HUES6 (cell line): ENCODE data around the gene NR2F1-AS1.
"Not testable (repeated sequence)": the region's sequence is repeated elsewhere in the genome, so short reads cannot be mapped to it uniquely, and the experiment has no call there.

Experiments used
- H3K27ac ChIP-seq: 2 replicates; pipeline ENCODE4 v1.7.0; 2013; ENCODE audit warnings: low read depth, mild to moderate bottlenecking, low read length, inconsistent platforms
- H3K27me3 ChIP-seq: 2 replicates; pipeline ENCODE4 v1.6.1; 2013; ENCODE audit warnings: low read length; ENCODE audit not compliant: control insufficient read depth, insufficient read depth
- H3K36me3 ChIP-seq: 2 replicates; pipeline ENCODE4 v1.6.1; 2013; ENCODE audit warnings: low read length; ENCODE audit not compliant: control insufficient read depth, insufficient read depth
- H3K4me1 ChIP-seq: 2 replicates; pipeline ENCODE4 v1.6.1; 2013; ENCODE audit warnings: low read length; ENCODE audit not compliant: control insufficient read depth, insufficient read depth
- H3K4me3 ChIP-seq: 2 replicates; pipeline ENCODE4 v1.5.1; 2013; ENCODE audit warnings: low read depth, low read length
- H3K9ac ChIP-seq: one replicate; pipeline ENCODE4 v1.6.1; 2013; ENCODE audit warnings: mild to moderate bottlenecking, low read length
- H3K9me3 ChIP-seq: 2 replicates; pipeline ENCODE4 v1.6.1; 2013; ENCODE audit warnings: low read depth, low read length; ENCODE audit not compliant: control insufficient read depth, insufficient read depth

Gene NR2F1-AS1

DNA sequence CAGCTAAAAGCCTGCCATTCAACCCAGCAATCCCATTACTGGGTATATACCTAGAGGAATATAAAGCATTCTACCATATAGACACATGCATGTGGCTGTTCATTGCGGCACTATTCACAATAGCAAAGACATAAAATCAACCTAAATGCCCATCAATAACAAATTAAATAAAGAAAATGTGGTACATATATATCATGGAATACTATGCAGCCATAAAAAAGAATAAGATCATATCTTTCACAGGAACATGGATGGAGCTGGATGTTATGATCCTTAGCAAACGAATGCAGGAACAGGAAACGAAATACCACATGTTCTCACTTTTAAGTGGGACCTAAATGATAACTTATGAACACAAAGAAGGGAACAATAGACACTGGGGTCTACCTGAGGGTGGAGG is 59.2 kb downstream of the NR2F1-AS1 start:
- peaks cover 16% of the 10 kb centered on the region for H3K9me3 ChIP-seq
- not testable (repeated sequence) for H3K27ac ChIP-seq, H3K4me3 ChIP-seq, H3K27me3 ChIP-seq, H3K9ac ChIP-seq, H3K36me3 ChIP-seq, H3K4me1 ChIP-seq

DNA sequence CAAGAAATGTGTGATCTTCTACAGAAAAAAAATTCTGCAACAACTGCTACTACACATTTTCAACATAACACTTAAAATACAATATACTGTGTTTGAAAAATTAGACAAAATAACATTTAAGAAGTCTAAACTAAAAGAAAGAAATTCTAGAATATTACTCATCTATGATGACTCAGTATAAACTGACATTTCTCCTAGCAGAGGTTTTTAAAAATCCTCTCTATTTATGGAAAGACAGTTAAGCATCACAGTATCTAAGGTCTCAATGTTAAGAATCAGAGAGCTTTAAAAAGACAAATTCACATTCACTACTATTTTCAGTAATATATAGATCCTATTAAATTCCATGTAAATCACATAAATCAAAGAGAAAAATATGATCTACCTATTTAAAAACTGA is 61.3 kb downstream of the NR2F1-AS1 start:
- Histone ChIP-seq H3K9ac (no peak overlapping the region), H3K27me3 (no peaks in the 10 kb centered on the region), H3K36me3 (no peaks in the 10 kb centered on the region), H3K4me1 (no peaks in the 10 kb centered on the region), H3K9me3 (peaks cover 16% of the 10 kb centered on the region), H3K27ac (no peak overlapping the region), H3K4me3 (no peak overlapping the region)

DNA sequence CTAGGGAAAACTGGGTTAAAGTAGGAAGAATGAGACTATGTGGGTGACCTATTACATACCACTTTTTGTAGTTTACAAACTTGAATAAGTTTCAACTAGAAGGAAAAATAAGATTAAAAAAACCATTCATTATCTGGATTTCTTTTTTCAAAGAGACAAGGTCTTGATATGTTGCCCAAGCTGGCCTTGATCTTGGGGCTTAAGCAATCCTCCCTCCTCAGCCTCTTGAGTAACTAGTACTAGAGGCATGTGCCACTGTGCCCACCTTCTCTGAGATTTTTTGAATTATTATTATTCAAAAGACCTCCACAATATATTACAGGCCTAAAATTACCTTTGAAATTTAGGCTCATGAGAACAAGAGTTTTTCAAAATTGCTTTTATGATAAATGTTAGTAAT is 63.2 kb downstream of the NR2F1-AS1 start:
- H3K9ac ChIP-seq = no peak overlapping the region
- H3K27ac ChIP-seq = no peak overlapping the region
- no peak overlapping the region for H3K4me3 ChIP-seq
- H3K36me3 ChIP-seq = no peaks in the 10 kb centered on the region
- H3K27me3 ChIP-seq = no peaks in the 10 kb centered on the region
- peaks cover 7% of the 10 kb centered on the region for H3K9me3 ChIP-seq
- no peaks in the 10 kb centered on the region for H3K4me1 ChIP-seq

DNA sequence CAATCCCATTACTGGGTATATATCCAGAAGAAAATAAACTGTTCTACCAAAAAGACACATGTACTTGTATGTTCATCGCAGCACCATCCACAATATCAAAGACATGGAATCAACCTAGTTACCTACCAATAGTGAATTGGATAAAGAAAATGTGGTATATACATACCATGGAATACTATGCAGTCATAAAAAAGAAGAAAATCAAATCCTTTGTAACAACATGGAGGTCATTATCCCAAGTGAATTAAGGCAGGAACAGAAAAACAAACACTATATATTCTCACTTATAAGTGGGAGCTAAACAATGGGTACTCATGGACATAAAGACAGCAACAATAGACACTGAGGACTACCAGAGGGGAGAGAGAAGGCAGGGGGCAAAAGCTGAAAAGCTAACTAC is 67.7 kb downstream of the NR2F1-AS1 start:
- H3K27ac ChIP-seq = no peak overlapping the region

DNA sequence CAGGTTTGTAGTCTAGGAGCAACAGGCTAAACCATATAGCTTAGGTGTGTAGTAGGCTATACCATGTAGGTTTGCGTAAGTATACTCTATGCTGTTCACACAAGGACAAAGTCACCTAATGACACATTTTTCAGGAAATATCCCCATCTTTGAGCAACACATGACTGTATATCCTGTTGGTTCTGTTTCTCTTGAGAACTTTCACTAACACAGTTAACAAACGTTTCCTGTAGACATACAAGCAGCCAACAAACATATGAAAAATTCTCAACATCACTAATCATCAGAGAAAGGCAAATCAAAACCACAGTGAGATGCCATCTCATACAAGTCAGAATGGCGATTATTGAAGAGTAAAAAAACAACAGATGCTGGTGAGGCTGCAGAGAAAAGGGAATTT is 68.2 kb downstream of the NR2F1-AS1 start:
- Histone ChIP-seq H3K36me3 (no peaks in the 10 kb centered on the region), H3K27me3 (no peaks in the 10 kb centered on the region), H3K9ac (no peak overlapping the region), H3K9me3 (no peaks in the 10 kb centered on the region), H3K27ac (no peak overlapping the region), H3K4me3 (no peak overlapping the region), H3K4me1 (no peaks in the 10 kb centered on the region)

More for the DNA sequence above, 67.7 kb downstream of the NR2F1-AS1 start:
- Histone ChIP-seq H3K4me1 (no peaks in the 10 kb centered on the region), H3K9ac (no peak overlapping the region), H3K9me3 (no peaks in the 10 kb centered on the region), H3K36me3 (no peaks in the 10 kb centered on the region), H3K27me3 (no peaks in the 10 kb centered on the region), H3K4me3 (no peak overlapping the region)

DNA sequence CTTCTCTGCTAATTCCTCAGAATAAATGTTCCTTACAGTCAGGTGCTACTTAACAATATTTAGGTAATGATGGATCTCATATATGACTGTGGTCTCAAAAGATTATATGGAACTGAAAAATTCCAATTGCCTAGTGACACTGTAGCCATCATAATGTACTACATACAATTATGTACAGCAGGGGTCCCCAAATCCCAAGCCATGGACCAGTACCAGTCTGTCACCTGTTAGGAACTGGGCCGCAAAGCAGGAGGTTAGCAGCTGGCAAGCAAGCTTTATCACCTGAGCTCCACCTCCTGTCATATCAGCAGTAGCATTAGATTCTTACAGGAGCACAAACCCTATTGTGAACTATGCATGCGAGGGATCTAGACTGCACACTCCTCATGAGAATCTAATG is 69.6 kb downstream of the NR2F1-AS1 start:
- H3K9ac ChIP-seq = no peak overlapping the region
- H3K27me3 ChIP-seq = no peaks in the 10 kb centered on the region
- H3K9me3 ChIP-seq = no peaks in the 10 kb centered on the region
- no peak overlapping the region for H3K27ac ChIP-seq
- H3K4me1 ChIP-seq = no peaks in the 10 kb centered on the region
- H3K4me3 ChIP-seq = no peak overlapping the region
- no peaks in the 10 kb centered on the region for H3K36me3 ChIP-seq

DNA sequence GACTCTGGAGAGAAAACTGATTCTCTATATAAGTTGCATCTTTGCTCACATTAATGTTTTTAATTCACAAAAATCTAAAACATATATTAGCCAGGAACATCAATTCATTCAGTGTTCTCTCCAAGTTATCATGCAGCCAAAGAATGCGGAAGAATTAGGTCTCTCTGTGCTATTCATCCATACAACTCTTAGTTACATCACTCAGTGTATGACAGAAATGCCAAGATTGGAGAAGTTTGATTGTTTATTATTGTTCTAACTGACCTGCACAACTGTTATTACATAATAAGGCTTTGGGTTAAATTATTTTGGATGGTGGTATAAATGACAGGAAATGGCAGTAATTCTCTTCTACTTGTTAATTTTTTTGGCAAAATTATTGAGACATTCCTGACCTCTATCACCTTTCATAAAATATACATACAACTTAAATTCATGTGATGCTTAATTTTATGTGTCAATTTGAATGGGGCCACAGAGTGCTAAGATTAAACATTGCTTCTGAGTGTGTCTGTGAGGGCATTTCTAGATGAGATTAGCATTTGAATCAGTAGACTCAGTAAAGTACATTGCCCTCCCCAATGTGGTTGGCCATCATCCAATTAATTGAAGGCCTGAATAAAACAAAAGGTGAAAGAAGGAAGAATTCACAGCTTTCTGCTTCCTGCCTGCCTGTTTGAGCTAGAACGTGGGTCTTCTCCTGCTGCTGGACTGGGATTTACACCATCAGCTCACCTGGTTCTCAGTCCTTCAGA is 70.2 kb downstream of the NR2F1-AS1 start:
- H3K36me3 ChIP-seq = no peaks in the 10 kb centered on the region
- no peak overlapping the region for H3K9ac ChIP-seq
- H3K9me3 ChIP-seq = no peaks in the 10 kb centered on the region
- H3K27ac ChIP-seq = no peak overlapping the region
- no peaks in the 10 kb centered on the region for H3K4me1 ChIP-seq
- no peaks in the 10 kb centered on the region for H3K27me3 ChIP-seq
- H3K4me3 ChIP-seq = no peak overlapping the region

DNA sequence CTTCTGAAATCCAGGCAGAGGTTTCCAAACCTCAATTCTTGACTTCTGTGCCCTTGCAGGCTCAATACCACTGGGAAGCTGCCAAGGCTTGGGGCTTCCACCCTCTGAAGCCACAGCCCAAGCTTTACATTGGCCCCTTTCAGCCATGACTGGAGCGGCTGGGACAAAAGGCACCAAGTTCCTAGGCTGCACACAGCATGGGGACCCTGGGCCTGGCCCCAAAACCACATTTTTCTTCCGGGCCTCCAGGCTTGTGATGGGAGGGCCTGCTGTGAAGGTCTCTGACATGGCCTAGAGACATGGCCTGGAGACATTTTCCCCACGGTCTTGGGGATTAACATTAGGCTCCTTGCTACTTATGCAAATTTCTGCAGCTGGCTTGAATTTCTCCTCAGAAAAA is 75.5 kb downstream of the NR2F1-AS1 start:
- not testable (repeated sequence) for H3K9me3 ChIP-seq, H3K4me1 ChIP-seq, H3K27me3 ChIP-seq, H3K4me3 ChIP-seq, H3K9ac ChIP-seq, H3K27ac ChIP-seq, H3K36me3 ChIP-seq

DNA sequence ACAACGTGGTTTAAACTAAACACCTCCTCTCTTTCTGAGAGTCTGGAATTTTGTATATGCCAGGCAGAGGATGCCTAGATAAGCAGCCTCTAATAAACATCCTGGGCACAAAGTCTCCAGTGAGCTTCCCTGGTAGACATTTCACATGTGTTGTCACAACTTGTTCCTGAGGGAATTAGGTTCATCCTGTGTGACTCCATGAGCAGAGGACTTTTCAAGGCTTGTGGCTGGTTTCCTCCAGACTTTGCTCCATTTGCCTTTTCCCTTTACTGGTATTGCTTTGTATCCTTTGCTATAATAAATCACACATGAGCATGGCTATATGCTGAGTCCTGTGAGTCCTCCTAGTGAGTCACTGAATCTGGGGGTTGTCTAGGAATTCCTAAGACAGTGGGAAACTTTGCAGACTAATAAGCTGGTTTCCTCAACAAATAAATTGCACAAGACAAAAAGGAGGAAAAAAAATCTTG is 77.4 kb downstream of the NR2F1-AS1 start:
- H3K9ac ChIP-seq = no peak overlapping the region
- H3K9me3 ChIP-seq = no peaks in the 10 kb centered on the region
- no peak overlapping the region for H3K27ac ChIP-seq
- H3K4me3 ChIP-seq = no peak overlapping the region
- H3K4me1 ChIP-seq = no peaks in the 10 kb centered on the region
- H3K36me3 ChIP-seq = no peaks in the 10 kb centered on the region
- H3K27me3 ChIP-seq = no peaks in the 10 kb centered on the region

DNA sequence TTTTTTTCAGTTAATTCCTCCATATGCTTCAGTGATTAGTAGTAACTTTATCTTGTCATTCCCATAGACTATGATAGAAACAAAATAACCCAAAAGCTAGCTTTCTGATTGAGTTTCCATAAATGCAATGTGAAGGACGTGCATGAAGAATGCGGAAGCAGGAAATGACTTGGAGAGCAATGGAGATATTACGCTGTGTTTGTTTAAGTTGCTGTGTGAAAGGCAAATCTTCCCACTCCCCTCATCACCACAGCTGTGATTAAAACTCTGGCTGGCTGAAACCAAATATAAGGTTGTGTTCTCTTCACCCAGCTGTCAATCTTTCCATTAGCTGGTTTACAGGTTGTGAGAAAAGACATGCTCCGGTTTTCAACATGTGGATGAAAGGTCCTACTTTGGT is 83.9 kb downstream of the NR2F1-AS1 start:
- no peak overlapping the region for H3K4me3 ChIP-seq
- no peaks in the 10 kb centered on the region for H3K4me1 ChIP-seq
- H3K9me3 ChIP-seq = no peaks in the 10 kb centered on the region
- H3K9ac ChIP-seq = no peak overlapping the region
- H3K27me3 ChIP-seq = no peaks in the 10 kb centered on the region
- no peak overlapping the region for H3K27ac ChIP-seq
- no peaks in the 10 kb centered on the region for H3K36me3 ChIP-seq

DNA sequence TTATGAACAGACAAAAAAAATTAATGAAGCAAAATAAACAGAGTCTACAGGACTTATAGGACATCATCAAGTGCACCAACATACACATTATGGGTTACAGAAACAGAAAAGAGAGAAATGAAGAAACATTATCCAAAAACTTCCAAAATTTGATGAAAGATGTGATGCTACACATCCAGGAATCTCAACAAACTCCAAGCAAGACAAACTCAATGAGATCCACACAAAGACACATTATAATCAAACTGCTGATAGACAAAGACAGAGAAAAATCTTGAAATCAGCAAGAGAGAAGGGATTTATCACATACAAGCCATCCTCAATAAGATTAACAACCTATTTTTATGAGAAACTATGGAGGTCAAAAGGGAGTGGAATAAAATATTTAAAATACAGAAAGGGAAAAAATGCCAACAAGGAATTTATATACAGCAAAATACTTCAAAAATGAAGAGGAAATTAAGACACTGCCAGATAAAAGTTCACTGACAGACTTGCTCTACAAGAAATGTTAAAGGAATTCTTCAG is 101.0 kb downstream of the NR2F1-AS1 start:
- Histone ChIP-seq H3K27me3 (no peaks in the 10 kb centered on the region), H3K27ac (no peak overlapping the region), H3K9ac (no peak overlapping the region), H3K36me3 (no peaks in the 10 kb centered on the region), H3K9me3 (peaks cover 10% of the 10 kb centered on the region; the same call in 1 of the 2 replicates), H3K4me3 (no peak overlapping the region), H3K4me1 (no peaks in the 10 kb centered on the region)
